NCI-H345 (cell line): ENCODE results near the gene IL7R.
"Not testable (repeated sequence)": the region's sequence is repeated elsewhere in the genome, so short reads cannot be mapped to it uniquely, and the experiment has no call there.

Experiments
- DNase-seq: peaks from one replicate; lab custom pipeline; 2025; lab: John Stamatoyannopoulos, UW

The IL7R gene

DNA sequence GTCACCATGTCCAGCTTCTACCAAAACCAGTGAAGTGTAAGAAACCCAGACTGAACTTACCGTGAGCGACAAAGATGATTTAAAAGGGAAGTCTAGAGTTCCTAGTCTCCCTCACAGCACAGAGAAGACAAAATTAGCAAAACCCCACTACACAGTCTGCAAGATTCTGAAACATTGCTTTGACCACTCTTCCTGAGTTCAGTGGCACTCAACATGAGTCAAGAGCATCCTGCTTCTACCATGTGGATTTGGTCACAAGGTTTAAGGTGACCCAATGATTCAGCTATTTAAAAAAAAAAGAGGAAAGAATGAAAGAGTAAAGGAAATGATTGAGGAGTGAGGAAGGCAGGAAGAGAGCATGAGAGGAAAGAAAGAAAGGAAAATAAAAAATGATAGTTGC is 19.8 kb downstream of the IL7R start:
- no peak for DNase-seq

DNA sequence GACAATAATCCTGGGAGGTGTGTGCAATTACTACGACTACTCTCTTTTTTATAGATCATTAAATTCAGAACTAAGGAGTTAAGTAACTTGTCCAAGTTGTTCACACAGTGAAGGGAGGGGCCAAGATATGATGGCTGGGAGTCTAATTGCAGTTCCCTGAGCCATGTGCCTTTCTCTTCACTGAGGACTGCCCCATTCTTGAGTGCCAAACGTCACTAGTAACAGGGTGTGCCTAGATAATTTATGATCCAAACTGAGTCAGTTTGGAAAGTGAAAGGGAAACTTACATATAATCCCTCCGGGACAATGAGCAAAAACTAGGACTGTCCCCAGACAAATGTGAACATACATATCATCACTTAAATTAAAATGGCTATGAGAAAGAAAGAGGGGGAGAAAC is 20.2 kb downstream of the IL7R start:
- no peak for DNase-seq

DNA sequence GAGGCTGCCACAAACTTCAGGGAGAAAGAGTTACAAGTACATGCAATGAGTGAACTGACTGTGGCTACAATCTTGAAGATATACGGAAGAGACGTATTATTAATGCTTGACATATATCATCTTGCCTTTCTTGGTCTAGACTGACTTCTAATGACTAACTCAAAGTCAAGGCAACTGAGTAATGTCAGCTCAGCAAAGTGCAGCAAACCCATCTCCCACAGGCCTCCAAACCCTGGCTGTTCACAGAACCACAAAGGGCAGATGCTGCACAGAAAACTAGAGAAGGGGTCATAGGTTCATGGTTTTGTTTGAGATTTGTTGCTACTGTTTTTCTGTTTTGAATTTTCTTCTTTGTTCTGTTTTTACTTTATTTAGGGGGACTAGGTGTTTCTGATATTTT is 21.0 kb downstream of the IL7R start:
- DNase-seq, result no peak

DNA sequence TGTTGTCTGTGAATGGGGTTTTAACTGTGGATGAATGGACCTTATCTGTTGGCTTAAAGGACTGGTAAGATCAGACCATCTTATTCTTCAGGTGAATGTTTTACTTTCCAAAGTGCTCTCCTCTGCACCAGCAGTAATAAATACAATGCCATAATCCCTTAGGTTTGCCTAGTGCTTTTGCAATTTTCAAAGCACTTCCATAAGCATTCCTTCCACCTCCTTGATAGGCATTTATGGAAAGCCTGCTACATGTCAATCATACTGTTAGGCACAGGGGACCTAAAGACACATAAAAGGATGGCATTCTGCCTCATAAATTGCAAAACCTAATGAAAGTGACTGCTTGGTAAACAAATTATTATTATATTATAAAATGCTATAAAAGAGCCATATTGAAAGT is 21.4 kb downstream of the IL7R start:
- DNase-seq, result no peak

DNA sequence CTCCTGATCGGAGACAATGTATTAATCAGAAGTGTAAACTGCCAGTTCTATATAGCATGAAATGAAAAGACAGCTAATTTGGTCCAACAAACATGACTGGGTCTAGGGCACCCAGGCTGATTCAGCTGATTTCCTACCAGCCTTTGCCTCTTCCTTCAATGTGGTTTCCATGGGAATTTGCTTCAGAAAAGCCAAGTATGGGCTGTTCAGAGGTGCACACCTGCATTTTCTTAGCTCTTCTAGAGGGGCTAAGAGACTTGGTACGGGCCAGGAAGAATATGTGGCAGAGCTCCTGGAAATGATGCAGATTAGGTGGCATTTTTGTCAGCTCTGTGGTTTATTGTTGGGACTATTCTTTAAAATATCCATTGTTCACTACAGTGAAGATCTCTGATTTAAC is 22.4 kb downstream of the IL7R start:
- DNase-seq, result no peak

DNA sequence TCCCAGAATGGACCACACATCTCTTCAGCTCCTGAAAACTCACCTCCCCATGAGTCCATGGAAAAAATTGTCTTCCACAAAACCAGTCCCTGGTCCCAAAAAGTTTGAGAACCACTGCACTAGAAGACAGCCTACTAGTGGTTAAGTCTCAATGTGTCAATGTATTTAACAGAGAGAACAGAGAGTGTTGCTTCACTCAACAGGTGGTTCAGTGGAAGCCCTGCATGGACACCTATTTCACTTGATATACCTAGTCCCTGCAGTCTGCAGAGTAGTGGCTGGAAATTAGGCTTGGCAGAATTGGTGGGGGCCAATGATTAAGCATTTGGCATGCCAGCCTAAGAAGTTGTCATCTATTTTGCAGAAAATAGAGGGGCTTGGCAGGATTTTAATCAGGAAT is 23.0 kb downstream of the IL7R start:
- DNase-seq, result no peak

DNA sequence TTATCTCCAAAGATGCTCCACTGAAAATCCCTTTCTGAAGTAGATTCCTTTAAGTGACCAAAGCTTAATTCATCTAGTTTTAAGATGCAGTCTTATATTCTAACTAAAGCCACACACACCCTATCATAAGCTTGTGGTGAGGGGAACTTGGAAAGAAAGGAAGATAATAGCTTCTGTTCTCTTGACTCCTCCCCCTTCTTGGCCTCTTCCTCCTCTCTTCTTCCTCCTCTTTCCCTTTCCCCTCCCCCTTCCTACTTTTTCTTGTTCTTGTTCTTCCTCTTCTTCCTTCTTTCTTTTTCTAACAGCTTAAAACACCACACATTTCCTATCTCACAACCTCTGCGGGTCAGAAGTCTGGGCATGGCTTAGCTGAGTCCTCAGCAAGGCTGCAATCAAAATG is 23.5 kb downstream of the IL7R start:
- no peak for DNase-seq

DNA sequence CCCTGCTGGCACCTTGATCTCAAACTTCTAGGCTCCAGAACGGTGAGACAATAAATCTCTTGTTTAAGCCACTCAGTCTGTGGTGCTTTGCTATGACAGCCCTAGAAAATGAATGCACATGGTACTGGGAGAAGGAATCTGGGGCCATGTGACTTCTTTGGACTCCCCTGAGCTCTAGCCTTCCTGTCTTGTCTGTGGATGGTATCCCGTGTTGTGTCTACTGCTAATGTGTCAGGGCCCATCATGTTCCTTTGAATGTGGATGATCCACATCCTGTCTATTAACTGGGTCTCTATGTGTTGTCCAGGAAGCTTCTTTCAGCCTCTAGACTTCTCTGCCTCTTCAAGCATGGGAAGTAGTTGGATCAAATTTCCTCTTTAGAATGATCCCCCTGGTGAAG is 25.1 kb downstream of the IL7R start:
- no peak for DNase-seq

DNA sequence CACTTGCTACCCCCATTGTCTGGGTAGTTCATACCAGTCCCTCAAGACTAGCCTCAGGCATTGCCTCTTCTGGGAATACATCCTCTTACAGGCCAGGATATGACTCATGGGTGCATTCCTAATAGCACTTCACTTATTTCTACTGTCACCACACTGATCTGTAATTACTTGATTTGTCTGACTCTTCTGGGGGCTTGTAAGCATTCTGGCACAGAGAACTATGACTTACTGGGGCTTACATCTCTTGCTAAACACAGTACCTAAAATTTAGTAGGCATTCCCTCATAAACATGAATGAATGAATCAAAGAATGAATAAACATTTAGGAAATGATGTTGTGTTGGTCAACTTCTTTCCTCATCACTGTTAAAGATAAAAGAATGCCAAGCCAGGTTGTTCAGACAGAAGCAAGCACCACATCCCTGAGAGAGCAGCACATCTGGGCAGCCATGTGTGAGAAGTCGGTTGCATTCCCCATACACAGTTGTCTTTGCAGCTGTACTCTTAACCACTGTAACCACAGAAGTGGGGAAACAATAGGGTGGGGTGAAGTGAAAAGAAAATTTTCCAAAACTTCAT is 27.6 kb downstream of the IL7R start:
- no peak for DNase-seq

DNA sequence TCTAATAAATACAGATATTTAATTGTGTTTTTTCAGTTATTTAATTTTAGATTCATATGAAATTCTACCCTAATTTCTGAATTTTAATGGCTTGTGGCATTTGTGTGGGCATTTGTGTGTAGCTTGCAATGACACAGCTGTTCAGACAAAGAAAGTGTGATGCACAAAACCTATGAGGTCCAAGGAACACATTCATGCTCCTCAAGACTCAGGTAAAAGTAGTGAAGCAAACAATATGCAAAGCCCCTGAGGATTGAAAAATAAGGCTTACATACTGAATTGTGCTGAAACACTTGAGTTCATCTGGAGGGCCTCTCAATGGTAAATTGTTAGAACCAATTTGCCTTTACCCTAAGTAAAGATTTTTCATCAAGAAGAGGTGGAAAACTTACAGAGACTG is 28.1 kb downstream of the IL7R start:
- DNase-seq, result no peak

DNA sequence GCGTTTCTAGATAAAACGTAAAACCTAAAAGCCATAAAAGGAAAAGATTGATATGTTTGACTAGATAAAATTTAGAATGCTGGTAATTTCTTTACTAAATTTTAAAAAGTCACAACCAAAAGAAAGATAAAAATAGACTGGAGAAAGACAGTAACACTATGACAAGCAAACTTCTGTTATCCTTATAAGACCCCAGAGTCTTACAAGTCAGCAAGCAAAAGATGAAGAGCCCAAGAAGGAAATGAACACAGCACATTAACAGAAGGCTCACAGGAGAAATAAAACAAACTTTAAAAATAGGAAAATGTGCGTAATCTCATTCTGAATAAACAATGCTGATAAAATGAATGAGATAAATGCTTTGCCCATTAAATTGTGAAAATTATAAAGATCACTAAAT is 29.7 kb downstream of the IL7R start:
- no peak for DNase-seq

DNA sequence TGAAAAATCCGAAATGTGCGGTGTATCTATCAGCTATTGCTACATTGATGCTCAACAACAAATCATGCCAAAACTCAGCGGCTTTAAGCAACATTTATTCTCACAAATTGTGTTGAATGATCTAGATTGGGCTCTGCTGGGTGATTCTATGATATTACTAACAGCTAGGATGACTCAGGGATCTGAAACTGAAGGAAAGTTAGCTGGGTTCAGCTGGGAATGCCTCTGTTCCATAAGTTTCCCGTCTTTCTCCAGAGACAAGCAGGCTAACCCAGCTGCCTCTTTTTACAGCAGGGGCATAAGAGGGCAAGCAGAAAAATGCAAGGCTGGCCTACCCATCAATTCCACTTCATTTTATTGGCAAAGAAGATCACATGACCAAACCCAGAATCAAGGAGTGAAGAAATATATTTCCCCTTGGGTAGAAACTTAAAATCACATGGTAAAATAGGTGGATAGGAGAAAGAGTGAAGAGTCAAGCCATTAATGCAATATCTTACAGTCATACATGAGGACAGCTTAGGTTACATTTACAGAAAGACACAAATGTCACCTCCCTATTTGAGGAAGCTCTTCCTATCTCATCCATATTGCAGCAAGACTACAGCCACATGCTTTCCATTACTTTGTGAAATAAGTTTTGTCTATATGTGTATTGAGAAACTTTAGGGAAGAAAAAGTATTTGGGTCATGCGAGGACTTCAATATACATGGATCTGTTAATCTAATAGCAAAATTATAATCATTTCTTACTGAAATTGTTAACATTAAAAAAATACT is 30.8 kb downstream of the IL7R start:
- no peak for DNase-seq

DNA sequence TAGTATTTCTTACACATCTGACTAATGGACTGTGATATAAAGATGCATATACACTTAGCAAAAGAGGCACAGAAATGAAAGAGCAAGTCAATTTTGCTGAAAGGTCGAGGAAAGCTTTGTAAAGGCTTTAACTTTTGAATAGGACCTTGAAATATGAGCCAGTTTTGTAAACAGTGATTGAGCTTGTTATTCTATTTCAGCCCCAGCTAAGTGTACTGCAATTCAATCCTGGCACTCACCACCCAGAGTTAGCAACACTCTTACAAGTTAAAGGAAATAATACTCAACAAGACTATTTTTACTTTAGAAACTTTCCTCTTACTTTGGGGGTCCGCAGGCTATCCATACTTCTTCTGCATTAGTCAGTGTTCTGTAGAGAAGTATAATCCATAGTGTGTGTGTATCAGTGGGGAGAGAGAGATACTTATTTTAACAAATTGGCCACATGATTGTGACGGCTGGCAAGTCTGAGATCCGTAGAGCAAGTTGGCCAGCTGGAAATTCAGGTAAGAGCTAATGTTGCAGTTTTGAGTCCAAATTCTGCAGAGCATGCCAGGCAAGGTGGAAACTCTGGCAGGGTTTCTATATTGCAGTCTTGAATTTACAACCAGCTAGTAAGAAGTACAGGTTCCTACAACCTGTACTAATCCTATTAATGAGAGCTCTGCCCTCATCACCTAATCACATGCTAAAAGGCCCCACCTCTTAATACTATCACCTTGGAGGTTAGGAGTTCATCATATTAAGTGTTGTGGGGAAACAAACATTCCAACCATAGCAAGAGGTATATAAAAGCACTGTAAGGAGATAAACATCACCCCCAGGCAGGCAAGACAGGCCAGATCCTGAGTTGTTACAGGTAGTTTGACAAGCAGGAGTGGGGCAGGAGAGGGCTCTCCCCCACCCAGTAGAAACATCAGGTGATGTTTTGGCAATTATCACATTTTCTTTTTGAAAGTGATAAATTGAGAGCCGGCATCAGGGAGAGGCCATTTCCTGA is 33.6 kb downstream of the IL7R start:
- no peak for DNase-seq

DNA sequence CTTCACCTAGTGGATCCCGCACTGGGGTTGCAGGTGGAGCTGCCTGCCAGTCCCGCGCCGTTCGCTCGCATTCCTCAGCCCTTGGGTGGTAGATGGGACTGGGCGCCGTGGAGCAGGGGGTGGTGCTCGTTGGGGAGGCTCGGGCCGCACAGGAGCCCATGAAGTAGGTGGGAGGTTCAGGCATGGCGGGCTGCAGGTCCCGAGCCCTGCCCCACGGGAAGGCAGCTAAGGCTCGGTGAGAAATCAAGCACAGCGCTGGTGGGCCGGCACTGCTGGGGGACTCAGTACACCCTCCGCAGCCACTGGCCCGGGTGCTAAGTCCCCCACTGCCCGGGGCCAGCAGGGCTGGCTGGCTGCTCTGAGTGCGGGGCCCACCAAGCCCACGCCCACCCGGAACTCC is 36.1 kb downstream of the IL7R start:
- DNase-seq, result not testable (repeated sequence)

DNA sequence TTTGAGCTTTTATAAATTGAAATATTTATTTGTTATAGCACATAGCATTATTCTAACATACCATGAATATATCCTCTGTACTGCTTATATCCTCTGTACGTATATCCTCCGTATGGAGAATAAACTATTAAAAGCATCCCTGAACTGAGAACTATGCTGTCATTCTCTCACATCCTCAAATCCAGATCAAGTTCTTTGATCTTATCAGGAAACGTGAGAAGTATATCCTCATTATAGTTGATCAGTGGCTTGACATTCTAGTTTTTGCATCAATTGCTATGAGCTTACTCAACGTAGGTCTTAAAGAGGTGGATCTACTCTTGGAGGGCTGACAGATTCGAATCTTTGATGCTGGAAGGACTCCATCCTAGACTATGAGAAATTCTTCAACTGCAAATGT is 37.4 kb downstream of the IL7R start:
- no peak for DNase-seq

DNA sequence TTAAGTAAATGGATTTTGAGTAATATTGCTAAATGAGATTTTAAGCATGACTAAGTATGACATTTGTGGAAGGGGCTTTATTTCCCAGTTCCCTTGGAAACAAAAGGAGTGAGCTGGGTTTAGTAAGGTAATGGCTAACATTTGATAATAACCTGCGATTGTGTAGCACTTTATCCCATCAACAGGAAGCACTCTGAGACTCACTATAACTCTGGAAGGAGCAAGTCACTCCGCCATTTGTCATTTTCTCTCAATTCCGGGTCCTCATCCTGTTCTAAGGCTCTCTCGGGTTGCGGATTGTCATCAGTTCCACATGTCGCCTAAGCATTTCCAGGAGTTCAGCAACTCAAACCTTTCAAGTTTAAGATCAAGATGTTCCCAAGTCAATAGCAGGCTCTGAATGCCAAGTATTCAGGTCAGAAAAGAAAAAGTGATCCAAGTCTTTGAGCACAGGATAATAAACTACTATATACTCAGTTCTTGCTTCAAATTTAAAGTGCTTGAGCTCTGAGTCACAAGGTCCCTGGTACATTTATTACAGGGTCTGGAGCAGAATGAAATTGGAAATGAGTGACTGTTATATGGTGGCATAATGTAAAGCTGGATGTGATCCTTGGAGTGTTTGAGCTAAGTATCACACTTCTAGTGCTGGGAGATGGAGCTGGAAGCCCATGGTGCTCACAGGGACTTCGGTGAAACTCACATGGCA is 42.4 kb downstream of the IL7R start:
- no peak for DNase-seq

DNA sequence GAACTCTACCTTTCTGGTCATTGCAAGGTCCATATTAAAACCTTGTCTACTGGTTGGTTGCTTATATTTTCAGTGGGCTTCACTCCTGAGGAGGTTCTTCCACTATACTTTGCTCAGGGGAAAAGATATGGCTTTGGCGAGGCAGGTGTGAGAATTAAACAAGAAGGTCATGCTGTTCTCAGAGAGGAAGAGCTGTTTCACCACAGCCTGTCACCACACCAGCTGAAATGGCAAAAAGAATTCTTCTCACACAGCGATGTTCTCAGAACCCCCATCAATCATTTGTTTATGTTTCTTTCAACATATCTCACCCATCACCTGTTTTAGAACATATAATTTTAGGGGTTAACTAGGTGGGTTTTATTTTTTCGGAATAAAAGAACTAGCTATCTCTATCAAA is 43.1 kb downstream of the IL7R start:
- DNase-seq, result no peak

DNA sequence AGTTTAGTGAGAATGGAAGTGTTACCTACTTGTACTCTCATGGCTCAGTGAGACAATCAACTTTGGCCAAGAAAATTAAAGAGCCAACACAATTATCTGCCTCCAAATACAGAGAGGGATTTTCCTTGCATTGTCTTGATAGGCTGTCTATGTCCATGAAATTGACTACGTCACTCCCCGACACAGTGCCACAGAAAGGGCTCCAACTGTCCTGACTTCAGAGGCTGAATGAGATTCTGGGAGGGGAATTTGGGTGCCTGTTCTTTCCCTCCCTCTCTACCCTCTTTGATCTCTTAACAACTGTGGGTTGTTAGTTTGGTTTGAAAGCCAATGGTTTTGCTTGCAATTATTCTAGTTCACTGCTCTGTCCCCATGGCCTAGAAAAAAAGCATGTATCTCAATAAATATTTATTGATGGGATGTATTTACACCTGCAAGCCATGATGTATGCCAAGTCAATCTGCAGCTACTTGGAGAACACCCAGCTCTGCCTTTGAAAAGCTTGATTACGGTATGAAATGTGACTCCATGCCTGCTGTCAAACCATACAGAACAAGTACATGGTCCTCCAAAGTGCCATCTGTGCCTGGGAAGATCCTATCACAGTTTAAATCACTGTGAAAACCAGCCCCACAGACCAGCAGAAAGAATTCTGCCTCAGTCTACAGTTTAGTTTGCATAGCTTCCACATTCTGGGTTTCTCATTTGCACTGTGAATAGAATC is 44.4 kb downstream of the IL7R start:
- no peak for DNase-seq

DNA sequence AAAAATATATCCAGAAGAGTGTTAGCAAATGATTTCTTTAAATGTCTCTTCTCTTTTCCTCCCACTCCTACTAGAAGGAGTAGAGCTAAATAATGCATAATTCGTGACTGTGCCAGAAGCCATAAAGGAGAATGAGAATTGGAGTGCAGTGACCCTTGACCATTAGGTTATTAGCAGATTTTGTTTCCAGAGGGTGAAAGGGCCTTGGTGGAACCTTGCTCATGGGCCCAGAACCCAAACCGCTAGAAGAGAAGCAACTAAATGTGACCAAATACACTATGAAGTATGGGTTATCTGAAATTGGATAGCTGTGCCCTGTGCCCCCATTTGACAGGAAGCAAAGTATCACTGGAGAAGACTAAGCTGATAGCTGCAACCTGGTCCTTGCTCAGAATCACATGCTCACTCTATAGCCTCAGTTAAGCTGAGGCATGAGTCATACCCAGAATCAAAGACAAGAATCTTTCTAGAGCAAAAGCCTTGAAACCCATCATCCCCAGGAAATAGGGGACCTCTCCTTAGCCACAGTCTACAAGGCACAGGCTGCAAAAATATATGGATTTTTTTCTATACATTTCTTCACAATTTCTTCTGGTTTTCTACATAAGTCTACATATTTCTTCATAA is 45.5 kb downstream of the IL7R start:
- DNase-seq, result no peak

DNA sequence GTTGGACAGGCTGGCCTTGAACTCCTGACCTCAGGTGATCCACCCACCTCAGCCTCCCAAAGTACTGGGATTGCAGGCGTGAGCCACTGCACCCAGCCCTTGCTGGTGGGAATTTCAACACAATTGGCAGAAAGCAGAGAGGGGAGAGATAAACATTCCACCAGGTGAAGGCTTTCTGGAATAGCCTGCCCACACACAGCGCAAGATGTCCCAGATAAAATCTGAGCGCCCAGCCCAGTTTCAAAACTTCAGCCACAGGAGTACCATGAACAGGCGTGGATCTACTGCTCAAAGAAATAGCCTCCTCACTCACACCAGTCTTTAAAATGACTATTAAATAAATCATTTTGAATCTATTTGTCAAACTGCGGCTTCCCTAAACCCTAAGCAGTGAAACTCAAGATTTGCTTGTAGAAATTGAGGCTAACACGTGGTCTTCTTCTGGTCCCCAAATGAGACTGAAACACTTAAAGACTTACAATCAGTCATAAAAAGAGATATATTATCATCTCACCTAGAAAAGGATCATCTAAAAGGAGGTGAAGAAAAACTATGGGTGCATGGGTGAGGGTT is 47.0 kb downstream of the IL7R start:
- no peak for DNase-seq
